Gastroesophageal sphincter (tissue), 4 donors: Measurements from ENCODE around the gene TPCN1. TPM values are rescaled to one million over a fixed set of nuclear protein-coding genes. Genes with fewer than 3 reads are reported as not detected.

Experiments
- ATAC-seq: fragments of 150-250 bp; one replicate; pipeline ENCODE4 v1.9.1; 2016; ENCODE audit warnings: mild to moderate bottlenecking, moderate library complexity
- H3K27ac ChIP-seq, 4 donors: fragments of 200-600 bp; sonication (generic) in 3 of 4; 1 replicate in 3 of 4; 2 replicates in 1 of 4; pipeline ENCODE4 v1.5.1; 2016 to 2019
- H3K27me3 ChIP-seq: fragments of 200-600 bp; sonication (generic); one replicate; pipeline ENCODE4 v1.5.1; 2019
- H3K36me3 ChIP-seq, 2 donors: fragments of 200-600 bp; sonication (generic); one replicate each; pipeline ENCODE4 v1.5.1; 2019; ENCODE audit warnings: control low read depth in 1 of 2
- H3K4me1 ChIP-seq, 3 donors: fragments of 200-600 bp; sonication (generic); 1 replicate in 2 of 3; 2 replicates in 1 of 3; pipeline ENCODE4 v1.5.1; 2016 to 2019; ENCODE audit warnings: control low read depth in 2 of 3
- H3K4me3 ChIP-seq, 2 donors: fragments of 200-600 bp; sonication (generic); one replicate each; pipeline ENCODE4 v1.5.1; 2019; ENCODE audit warnings: mild to moderate bottlenecking in 1 of 2, moderate library complexity in 1 of 2
- H3K9me3 ChIP-seq, 3 donors: fragments of 200-600 bp; sonication (generic); one replicate each; pipeline ENCODE4 v1.5.1; 2017 to 2019; ENCODE audit warnings: control low read depth in 2 of 3
- EP300 ChIP-seq: sonication (generic); formaldehyde crosslinking; IDR thresholded peaks from one replicate; pipeline ENCODE4 v1.6.1; 2017; ENCODE audit warnings: antibody characterized with exemption, mild to moderate bottlenecking
- POLR2A ChIP-seq, 2 donors: fragments of 450-650 bp; IDR thresholded peaks; one replicate each; pipeline ENCODE4 v1.6.1; 2017; ENCODE audit warnings: antibody characterized with exemption in 2 of 2, mild to moderate bottlenecking in 2 of 2, moderate library complexity in 1 of 2
- POLR2AphosphoS5 ChIP-seq: sonication (generic); formaldehyde crosslinking; IDR thresholded peaks from one replicate; pipeline ENCODE4 v1.6.1; 2017; ENCODE audit warnings: antibody characterized with exemption
- WGBS, 2 donors: methylation state at CpG; one replicate each; pipeline ENCODE4 v1.1.5; 2018; ENCODE audit warnings: low coverage in 1 of 2; 5-methylcytosine and 5-hydroxymethylcytosine counted together
- total RNA-seq, 4 donors: library from RNA; depleted of rRNA; stranded (reverse); fragments of >200 nt; gene quantifications; one replicate each; pipeline ENCODE4 v1.1.0, GENCODE V29; 2016
- TF ChIP-seq, protein P1 (sequence below), 4 experiments: fragments of 200-600 bp in 2 of 4; fragments of 450-650 bp in 2 of 4; sonication (generic) in 1 of 4; IDR thresholded peaks; one replicate each; pipeline ENCODE4 v1.5.1; 2017 to 2019; ENCODE audit warnings: antibody characterized with exemption in 4 of 4, mild to moderate bottlenecking in 2 of 4, moderate library complexity in 2 of 4

Gene TPCN1
- total RNA-seq, 4 donors from 2014 or later = 24.0 to 47.0 (median 37.3) TPM

DNA sequence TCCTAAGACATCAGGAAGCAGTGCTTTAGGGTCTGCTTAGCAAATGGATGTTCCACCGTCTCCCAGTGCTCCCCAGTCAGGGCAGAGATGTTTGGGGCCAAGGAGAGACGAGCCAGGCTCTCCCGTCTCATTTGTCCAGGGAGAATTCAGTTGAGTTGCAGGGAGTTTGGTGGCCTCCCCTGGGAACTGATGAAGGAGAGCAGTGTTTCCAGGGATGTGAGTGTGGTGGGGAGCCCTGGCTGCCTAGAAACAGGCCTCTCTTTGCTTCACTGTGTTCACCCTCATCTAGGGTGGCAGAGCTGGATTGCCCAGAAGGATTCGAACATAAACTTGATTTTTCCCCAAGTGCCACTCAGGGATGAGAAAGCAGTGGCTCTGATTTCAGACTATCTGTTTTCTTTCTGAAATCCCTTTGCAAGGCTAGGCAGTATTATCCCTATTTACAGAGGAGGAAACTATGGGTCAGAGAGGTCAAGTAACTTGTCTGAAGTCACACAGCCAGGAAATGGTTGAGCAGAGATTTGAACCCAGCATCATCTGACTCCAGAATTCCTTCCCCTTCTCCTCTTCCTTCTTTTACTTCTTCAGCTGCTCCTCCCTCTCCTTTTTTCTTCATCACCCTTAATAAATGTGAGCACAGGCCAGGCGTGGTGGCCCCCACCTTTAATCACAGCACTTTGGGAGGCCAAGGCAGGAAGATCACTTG is 6.6 kb downstream of the TPCN1 start:
- WGBS, 2 donors = 67 to 82% methylated on average over 1 to 2 of the region's 5 CpGs
- Histone ChIP-seq H3K27me3 (no peaks in the 10 kb centered on the region), H3K9me3 (no peaks in the 10 kb centered on the region), H3K36me3 (peaks cover 0 to 65% of the 10 kb centered on the region in 2 donors), H3K27ac (peak overlapping the region in 2 of 4 donors; percentile 2 to 55), H3K4me1 (peaks cover 0 to 90% (median 22%) of the 10 kb centered on the region in 3 donors), H3K4me3 (no peak overlapping the region)
- no peak for TF ChIP-seq POLR2AphosphoS5
- TF ChIP-seq, protein P1, sequence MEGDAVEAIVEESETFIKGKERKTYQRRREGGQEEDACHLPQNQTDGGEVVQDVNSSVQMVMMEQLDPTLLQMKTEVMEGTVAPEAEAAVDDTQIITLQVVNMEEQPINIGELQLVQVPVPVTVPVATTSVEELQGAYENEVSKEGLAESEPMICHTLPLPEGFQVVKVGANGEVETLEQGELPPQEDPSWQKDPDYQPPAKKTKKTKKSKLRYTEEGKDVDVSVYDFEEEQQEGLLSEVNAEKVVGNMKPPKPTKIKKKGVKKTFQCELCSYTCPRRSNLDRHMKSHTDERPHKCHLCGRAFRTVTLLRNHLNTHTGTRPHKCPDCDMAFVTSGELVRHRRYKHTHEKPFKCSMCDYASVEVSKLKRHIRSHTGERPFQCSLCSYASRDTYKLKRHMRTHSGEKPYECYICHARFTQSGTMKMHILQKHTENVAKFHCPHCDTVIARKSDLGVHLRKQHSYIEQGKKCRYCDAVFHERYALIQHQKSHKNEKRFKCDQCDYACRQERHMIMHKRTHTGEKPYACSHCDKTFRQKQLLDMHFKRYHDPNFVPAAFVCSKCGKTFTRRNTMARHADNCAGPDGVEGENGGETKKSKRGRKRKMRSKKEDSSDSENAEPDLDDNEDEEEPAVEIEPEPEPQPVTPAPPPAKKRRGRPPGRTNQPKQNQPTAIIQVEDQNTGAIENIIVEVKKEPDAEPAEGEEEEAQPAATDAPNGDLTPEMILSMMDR (IDR thresholded peaks at IDR 0.05) = no peak
- no peak for TF ChIP-seq EP300
- no peak for TF ChIP-seq POLR2A (IDR thresholded peaks at IDR 0.05)
- no peak for ATAC-seq

DNA sequence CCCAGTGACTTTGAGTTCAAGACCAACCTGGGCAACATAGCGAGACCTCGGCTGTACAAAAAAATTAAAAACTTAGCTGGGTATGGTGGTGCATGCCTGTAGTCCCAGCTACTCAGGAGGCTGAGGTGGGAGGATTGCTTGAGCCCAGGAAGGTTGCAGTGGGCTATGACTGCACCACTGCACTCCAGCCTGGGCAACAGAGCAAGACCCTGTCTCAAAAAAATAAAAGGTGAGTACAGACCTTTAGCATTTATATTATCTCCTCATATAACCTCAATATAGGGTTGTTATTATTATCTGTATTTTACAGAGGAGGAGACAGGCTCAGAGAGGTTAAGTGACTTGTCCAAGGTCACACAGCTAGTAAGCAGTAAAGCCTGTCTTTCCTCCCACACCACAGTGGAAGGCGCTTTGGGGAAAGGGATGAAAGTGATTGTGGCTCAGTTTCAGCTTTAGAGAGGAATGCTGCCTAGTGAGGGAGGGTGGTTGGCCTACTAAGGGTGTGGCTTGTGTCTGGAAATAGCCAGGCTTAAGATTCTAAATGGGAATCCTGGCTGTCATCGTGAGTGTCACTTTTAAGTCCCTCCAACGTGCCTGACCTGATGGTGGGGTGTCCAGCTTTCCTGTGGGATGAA is 7.2 kb downstream of the TPCN1 start:
- no peak for ATAC-seq
- 17 to 60% methylated on average over 1 to 2 of the region's 5 CpGs for WGBS, 2 donors
- Histone ChIP-seq H3K4me3 (no peak overlapping the region), H3K36me3 (peaks cover 0 to 72% of the 10 kb centered on the region in 2 donors), H3K4me1 (peaks cover 0 to 90% (median 20%) of the 10 kb centered on the region in 3 donors), H3K9me3 (no peaks in the 10 kb centered on the region), H3K27ac (peak overlapping the region in 2 of 4 donors; percentile 2 to 55), H3K27me3 (no peaks in the 10 kb centered on the region)
- TF ChIP-seq, protein P1 (IDR thresholded peaks at IDR 0.05) = no peak
- no peak for TF ChIP-seq POLR2A (IDR thresholded peaks at IDR 0.05)
- no peak for TF ChIP-seq POLR2AphosphoS5
- TF ChIP-seq EP300 = no peak

DNA sequence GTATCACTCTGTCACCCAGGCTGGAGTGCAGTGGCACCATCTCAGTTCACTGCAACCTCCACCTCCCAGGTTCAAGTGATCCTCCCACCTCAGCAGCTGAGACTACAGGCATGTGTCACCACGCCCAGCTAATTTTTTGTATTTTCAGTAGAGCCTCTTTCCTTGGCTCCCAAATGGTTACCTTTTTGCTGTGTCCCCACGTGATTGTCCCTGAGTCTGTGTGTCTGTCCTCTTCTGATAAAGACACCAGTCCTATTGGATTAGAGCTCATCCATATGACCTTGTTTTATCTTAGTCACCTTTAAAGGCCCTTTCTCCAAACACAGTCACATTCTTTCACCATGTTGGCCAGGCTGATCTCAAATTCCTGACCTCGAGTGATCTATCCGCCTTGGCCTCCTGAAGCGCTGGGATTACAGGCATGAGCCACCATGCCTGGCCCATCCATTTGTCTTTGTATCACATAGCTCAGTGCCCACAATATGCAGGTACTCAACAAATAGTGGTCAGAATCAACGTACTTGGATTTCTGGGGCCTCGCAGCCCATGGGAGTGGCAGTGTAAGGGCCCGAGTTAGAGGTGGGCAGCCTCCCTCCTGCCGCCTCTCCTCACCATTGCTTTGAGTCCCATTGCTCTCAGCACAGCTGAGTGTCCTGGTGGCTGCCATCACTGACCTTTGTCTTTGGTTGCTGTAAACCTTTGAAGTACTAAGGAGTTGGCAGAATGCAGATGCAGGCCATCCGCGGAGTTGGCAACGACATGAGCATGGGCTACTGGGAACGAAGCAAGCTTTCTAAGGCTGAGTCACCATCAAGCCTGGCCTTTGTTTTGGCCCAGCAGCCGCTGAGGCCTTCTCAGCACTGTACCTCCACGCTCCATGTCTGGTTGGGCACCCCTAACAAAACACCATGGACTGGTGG is 9.3 kb downstream of the TPCN1 start:
- H3K4me1 ChIP-seq = peaks cover 0 to 75% (median 18%) of the 10 kb centered on the region in 3 donors
- H3K4me3 ChIP-seq = no peak overlapping the region
- TF ChIP-seq EP300 = no peak
- no peak for TF ChIP-seq POLR2AphosphoS5
- TF ChIP-seq, protein P1 (IDR thresholded peaks at IDR 0.05) = no peak
- no peak for TF ChIP-seq POLR2A (IDR thresholded peaks at IDR 0.05)
- H3K27me3 ChIP-seq = no peaks in the 10 kb centered on the region
- ATAC-seq = no peak
- H3K36me3 ChIP-seq = peaks cover 0 to 88% of the 10 kb centered on the region in 2 donors
- H3K27ac ChIP-seq = peak overlapping the region in 1 of 4 donors; percentile 51
- H3K9me3 ChIP-seq = no peaks in the 10 kb centered on the region
- 80 to 86% methylated on average over 2 to 11 of the region's 15 CpGs for WGBS, 2 donors

DNA sequence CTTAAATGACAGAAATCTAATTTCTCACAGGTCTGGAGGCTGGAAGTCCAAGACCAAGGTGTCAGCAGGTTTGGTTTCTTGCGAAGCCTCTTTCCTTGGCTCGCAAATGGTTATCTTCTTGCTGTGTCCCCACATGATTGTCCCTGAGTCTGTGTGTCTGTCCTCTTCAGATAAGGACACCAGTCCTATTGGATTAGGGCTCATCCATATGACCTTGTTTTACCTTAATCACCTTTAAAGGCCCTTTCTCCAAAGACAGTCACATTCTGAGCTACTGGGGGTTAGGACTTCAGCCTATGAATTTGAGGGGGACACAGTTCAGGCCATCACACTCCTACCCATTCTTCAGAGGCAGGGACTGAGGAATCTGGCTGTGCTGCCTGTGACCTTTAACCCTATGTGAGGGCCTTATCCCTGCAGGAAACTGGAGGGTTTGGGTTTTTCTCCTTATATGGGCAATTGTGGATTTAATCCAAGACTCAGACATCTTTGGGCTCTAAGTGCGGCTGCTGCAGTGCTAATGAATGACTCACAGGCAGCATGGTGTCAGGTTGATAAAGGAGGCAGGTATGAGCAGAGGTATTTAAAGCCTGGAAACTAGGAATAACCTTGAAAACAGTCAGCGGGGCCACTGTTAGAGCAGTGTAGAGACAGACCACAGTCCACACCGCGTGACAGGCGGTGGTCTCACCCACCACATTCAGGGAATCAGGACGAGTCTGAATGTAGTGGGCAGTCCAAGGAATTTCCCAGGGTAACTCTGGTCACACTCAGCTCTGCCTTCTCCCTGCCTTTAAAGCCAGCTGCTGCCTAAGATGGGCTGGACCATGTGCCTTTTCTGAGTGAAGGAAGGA is 10.2 kb downstream of the TPCN1 start:
- Histone ChIP-seq H3K27me3 (no peaks in the 10 kb centered on the region), H3K4me1 (peaks cover 0 to 78% (median 18%) of the 10 kb centered on the region in 3 donors), H3K36me3 (peaks cover 0 to 93% of the 10 kb centered on the region in 2 donors), H3K4me3 (no peak overlapping the region), H3K27ac (peak overlapping the region in 3 of 4 donors; percentile 43 to 51 (median 48)), H3K9me3 (no peaks in the 10 kb centered on the region)
- WGBS, 2 donors = 65 to 75% methylated on average over 4 to 7 of the region's 8 CpGs
- no peak for ATAC-seq
- TF ChIP-seq EP300 (no peak), POLR2A (IDR thresholded peaks at IDR 0.05) (no peak), POLR2AphosphoS5 (no peak)
- TF ChIP-seq, protein P1 (IDR thresholded peaks at IDR 0.05) = no peak
